SK-N-SH treated with all-trans-retinoic acid at 6 μM for 48 hours (cell line): ENCODE data around the gene ARID1B.

Experiments
- ATAC-seq: fragments of 200-7000 bp; cut with Tn5 transposase; 3 replicates; pipeline ENCODE4 v1.9.1; 2020; ENCODE audit warnings: mild to moderate bottlenecking, moderate library complexity
- ARNTL ChIP-seq: fragments of 450-650 bp; formaldehyde crosslinking; IDR thresholded peaks from 2 replicates; pipeline ENCODE4 v1.5.0; 2020; ENCODE audit warnings: low read depth, mild to moderate bottlenecking, moderate library complexity, borderline replicate concordance
- BACH2 ChIP-seq: fragments of 250-450 bp; sonication (Bioruptor Pico); IDR thresholded peaks from 2 replicates; pipeline ENCODE4 v1.9.0; 2021; ENCODE audit warnings: mild to moderate bottlenecking, borderline replicate concordance
- CSDC2 ChIP-seq: fragments of 250-450 bp; sonication (Bioruptor Pico); IDR thresholded peaks from 2 replicates; pipeline ENCODE4 v1.5.0; 2020; ENCODE audit warnings: mild to moderate bottlenecking, moderate library complexity
- CSRNP3 ChIP-seq: fragments of 250-450 bp; sonication (Bioruptor Pico); IDR thresholded peaks from 2 replicates; pipeline ENCODE4 v1.5.1; 2021; ENCODE audit warnings: mild to moderate bottlenecking, moderate library complexity
- ESRRG ChIP-seq: fragments of 250-450 bp; sonication (Bioruptor Pico); IDR thresholded peaks from 2 replicates; pipeline ENCODE4 v1.6.1; 2021; ENCODE audit warnings: mild to moderate bottlenecking
- ISL1 ChIP-seq: fragments of 250-450 bp; sonication (Bioruptor Pico); IDR thresholded peaks from 2 replicates; pipeline ENCODE4 v2.1.2; 2022; ENCODE audit warnings: mild to moderate bottlenecking, moderate library complexity
- OSR1 ChIP-seq: fragments of 250-450 bp; sonication (Bioruptor Pico); IDR thresholded peaks from 2 replicates; pipeline ENCODE4 v1.8.0; 2022; ENCODE audit warnings: moderate library complexity, mild to moderate bottlenecking, inconsistent platforms
- PATZ1 ChIP-seq: fragments of 250-450 bp; sonication (Bioruptor Pico); IDR thresholded peaks from 2 replicates; pipeline ENCODE4 v1.8.0; 2020; ENCODE audit warnings: mild to moderate bottlenecking, moderate library complexity, borderline replicate concordance
- RARB ChIP-seq: fragments of 250-450 bp; sonication (Bioruptor Pico); IDR thresholded peaks from 2 replicates; pipeline ENCODE4 v1.8.0; 2021; ENCODE audit warnings: mild to moderate bottlenecking, moderate library complexity
- SNAI2 ChIP-seq: fragments of 250-450 bp; sonication (Bioruptor Pico); IDR thresholded peaks from 2 replicates; pipeline ENCODE4 v1.5.0; 2020; ENCODE audit warnings: mild to moderate bottlenecking, moderate library complexity
- TCF4 ChIP-seq: fragments of 250-450 bp; sonication (Bioruptor Pico); IDR thresholded peaks from 2 replicates; pipeline ENCODE4 v1.8.0; 2021; ENCODE audit warnings: mild to moderate bottlenecking, moderate library complexity, borderline replicate concordance
- TOX ChIP-seq: fragments of 250-450 bp; sonication (Bioruptor Pico); IDR thresholded peaks from 2 replicates; pipeline ENCODE4 v1.8.0; 2021; ENCODE audit warnings: mild to moderate bottlenecking, moderate library complexity, borderline replicate concordance
- TSHZ2 ChIP-seq: fragments of 250-450 bp; sonication (Bioruptor Pico); IDR thresholded peaks from 2 replicates; pipeline ENCODE4 v1.5.0; 2020; ENCODE audit warnings: mild to moderate bottlenecking, moderate library complexity
- ZC3H10 ChIP-seq: fragments of 250-450 bp; sonication (Bioruptor Pico); IDR thresholded peaks from 2 replicates; pipeline ENCODE4 v1.5.1; 2021; ENCODE audit warnings: mild to moderate bottlenecking, moderate library complexity
- ZFP3 ChIP-seq: fragments of 250-450 bp; sonication (Bioruptor Pico); IDR thresholded peaks from 2 replicates; pipeline ENCODE4 v1.5.0; 2020; ENCODE audit warnings: mild to moderate bottlenecking, moderate library complexity
- ZFP30 ChIP-seq: fragments of 450-650 bp; formaldehyde crosslinking; IDR thresholded peaks from 2 replicates; pipeline ENCODE4 v1.5.0; 2022; ENCODE audit warnings: mild to moderate bottlenecking, moderate library complexity
- ZNF565 ChIP-seq: fragments of 450-650 bp; formaldehyde crosslinking; conservative IDR thresholded peaks from 2 replicates; pipeline ENCODE4 v1.5.0; 2020; ENCODE audit warnings: low read depth, mild to moderate bottlenecking, moderate library complexity
- ZNF70 ChIP-seq: fragments of 450-650 bp; formaldehyde crosslinking; IDR thresholded peaks from 2 replicates; pipeline ENCODE4 v1.5.0; 2020; ENCODE audit warnings: mild to moderate bottlenecking, moderate library complexity
- TF ChIP-seq, protein P1 (sequence below): fragments of 250-450 bp; sonication (Bioruptor Pico); IDR thresholded peaks from 2 replicates; pipeline ENCODE4 v1.5.1; 2020; ENCODE audit warnings: low read depth, mild to moderate bottlenecking, moderate library complexity
- TF ChIP-seq, protein P2 (sequence below): fragments of 250-450 bp; sonication (Bioruptor Pico); IDR thresholded peaks from 2 replicates; pipeline ENCODE4 v1.8.0; 2021; ENCODE audit warnings: low read depth, mild to moderate bottlenecking, moderate library complexity, borderline replicate concordance

ARID1B gene

DNA sequence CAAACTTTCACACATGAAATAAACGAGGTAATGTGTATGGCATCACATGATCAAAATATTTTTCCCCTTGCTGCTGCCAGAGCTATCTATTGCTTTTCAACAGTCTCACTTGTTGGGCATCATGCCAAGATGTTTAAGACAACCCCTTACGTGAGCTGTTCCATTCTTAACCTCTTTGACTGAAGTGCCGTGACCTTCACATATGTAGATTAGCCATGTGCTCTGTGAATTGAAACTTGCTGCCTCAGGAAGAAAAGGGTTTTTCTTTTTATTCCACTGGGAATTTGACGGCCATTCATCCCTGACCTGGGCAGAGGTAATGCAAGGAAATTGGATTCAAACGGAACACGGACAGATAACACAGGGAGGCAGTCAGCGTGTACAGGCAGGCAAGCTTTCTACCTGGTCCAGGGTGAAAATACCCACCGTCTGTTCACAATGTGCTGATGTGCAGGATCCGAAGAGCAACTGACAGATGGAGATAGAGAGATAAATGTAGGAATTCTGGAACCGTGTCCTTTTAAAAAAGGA is 14.2 kb downstream of the ARID1B start:
- ATAC-seq, result peak; percentile 48
- TF ChIP-seq RARB (CRISPR knock-in tag) (no peak), PATZ1 (CRISPR knock-in tag) (no peak), ZFP30 (CRISPR knock-in tag) (no peak), ZC3H10 (CRISPR knock-in tag) (no peak), OSR1 (CRISPR knock-in tag) (no peak), SNAI2 (CRISPR knock-in tag) (no peak), CSDC2 (CRISPR knock-in tag) (no peak), TOX (CRISPR knock-in tag) (no peak), TSHZ2 (CRISPR knock-in tag) (peak; percentile 22; the same call in 1 of the 2 replicates), ZNF565 (no peak), TCF4 (CRISPR knock-in tag) (peak; percentile 38; the same call in 1 of the 2 replicates), BACH2 (CRISPR knock-in tag) (no peak)
- TF ChIP-seq, protein P1, sequence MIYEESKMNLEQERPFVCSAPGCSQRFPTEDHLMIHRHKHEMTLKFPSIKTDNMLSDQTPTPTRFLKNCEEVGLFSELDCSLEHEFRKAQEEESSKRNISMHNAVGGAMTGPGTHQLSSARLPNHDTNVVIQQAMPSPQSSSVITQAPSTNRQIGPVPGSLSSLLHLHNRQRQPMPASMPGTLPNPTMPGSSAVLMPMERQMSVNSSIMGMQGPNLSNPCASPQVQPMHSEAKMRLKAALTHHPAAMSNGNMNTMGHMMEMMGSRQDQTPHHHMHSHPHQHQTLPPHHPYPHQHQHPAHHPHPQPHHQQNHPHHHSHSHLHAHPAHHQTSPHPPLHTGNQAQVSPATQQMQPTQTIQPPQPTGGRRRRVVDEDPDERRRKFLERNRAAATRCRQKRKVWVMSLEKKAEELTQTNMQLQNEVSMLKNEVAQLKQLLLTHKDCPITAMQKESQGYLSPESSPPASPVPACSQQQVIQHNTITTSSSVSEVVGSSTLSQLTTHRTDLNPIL (CRISPR knock-in tag), result no peak
- TF ChIP-seq, protein P2, sequence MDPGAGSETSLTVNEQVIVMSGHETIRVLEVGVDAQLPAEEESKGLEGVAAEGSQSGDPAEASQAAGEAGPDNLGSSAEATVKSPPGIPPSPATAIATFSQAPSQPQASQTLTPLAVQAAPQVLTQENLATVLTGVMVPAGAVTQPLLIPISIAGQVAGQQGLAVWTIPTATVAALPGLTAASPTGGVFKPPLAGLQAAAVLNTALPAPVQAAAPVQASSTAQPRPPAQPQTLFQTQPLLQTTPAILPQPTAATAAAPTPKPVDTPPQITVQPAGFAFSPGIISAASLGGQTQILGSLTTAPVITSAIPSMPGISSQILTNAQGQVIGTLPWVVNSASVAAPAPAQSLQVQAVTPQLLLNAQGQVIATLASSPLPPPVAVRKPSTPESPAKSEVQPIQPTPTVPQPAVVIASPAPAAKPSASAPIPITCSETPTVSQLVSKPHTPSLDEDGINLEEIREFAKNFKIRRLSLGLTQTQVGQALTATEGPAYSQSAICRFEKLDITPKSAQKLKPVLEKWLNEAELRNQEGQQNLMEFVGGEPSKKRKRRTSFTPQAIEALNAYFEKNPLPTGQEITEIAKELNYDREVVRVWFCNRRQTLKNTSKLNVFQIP (CRISPR knock-in tag), result no peak

DNA sequence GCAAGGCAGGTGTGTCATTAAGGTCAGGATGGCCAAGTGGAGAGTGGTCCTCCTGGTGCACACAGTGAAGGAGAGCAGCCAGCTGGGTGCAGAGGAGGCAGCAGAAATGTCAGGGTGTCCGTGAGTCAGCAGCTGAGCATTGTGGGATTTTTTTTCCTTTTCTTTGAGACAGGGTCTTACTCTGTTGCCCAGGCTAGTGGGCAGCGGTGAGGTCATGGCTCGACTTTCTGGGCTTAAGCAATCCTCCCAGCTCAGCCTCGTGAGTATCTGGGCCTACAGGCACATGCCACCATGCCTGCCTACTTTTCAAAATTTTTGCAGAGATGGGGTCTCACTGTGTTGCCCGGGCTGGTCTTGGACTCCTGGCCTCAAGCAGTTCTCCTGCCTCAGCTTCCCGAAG is 16.0 kb downstream of the ARID1B start:
- no peak for TF ChIP-seq ZC3H10 (CRISPR knock-in tag)
- no peak for TF ChIP-seq CSRNP3 (CRISPR knock-in tag)
- no peak for TF ChIP-seq BACH2 (CRISPR knock-in tag)
- TF ChIP-seq TCF4 (CRISPR knock-in tag), result no peak
- TF ChIP-seq ESRRG (CRISPR knock-in tag), result no peak
- no peak for TF ChIP-seq TOX (CRISPR knock-in tag)
- TF ChIP-seq CSDC2 (CRISPR knock-in tag), result no peak
- TF ChIP-seq, protein P2 (CRISPR knock-in tag), result no peak
- TF ChIP-seq OSR1 (CRISPR knock-in tag), result no peak
- TF ChIP-seq ARNTL (CRISPR knock-in tag), result no peak
- TF ChIP-seq ZFP3 (CRISPR knock-in tag), result no peak
- no peak for TF ChIP-seq ISL1
- no peak for TF ChIP-seq ZNF70 (CRISPR knock-in tag)
- no peak for TF ChIP-seq RARB (CRISPR knock-in tag)
- TF ChIP-seq, all 23 proteins: peak for 0
- ATAC-seq, result no peak
